Measurements from ENCODE around the gene CHSY1.

The CHSY1 gene

DNA sequence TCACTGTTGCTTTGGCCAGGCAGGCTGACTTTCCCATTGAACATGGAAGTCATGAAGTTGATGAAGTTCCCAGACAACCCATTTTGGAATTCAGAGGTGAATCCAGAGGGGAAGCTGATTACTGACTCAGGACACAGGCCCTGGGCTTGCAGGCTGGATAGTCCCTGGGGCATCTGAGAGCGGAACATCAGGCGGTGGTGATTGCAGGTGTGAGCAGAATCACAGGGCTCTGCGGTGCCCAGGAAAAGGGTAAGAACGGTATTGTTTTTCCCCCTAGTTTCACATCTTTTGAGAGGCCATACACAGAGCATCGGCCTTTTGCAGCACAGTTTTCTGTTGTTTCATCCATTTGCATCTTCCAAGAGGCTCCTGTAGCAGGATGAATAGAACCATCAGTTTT lies 104.7 kb downstream of the CHSY1 start:
- TF ChIP-seq CTCF (conservative IDR thresholded peaks at IDR 0.05) (no peak), ZFX (IDR thresholded peaks at IDR 0.05) (no peak)
- no peak overlapping the region for H3K27ac ChIP-seq

- no peak overlapping the region for H3K27ac ChIP-seq
- TF ChIP-seq ZFX (IDR thresholded peaks at IDR 0.05) (no peak), CTCF (conservative IDR thresholded peaks at IDR 0.05) (no peak)
Observed at GRCh38 chr15:101146118-101146702, 105.6 kb downstream of the CHSY1 start.

GRCh38 chr15:101145362-101145761 lies 106.5 kb downstream of the CHSY1 start:
- H3K27ac ChIP-seq = no peak overlapping the region
- TF ChIP-seq ZFX (IDR thresholded peaks at IDR 0.05) (no peak), CTCF (conservative IDR thresholded peaks at IDR 0.05) (no peak)

GRCh38 chr15:101143321-101143720 lies 108.5 kb downstream of the CHSY1 start:
- no peak for TF ChIP-seq CTCF (conservative IDR thresholded peaks at IDR 0.05)
- TF ChIP-seq ZFX (IDR thresholded peaks at IDR 0.05) = no peak
- H3K27ac ChIP-seq = no peak overlapping the region

GRCh38 chr15:101142711-101143110 lies 109.1 kb downstream of the CHSY1 start:
- no peak overlapping the region for H3K27ac ChIP-seq
- no peak for TF ChIP-seq ZFX (IDR thresholded peaks at IDR 0.05)
- TF ChIP-seq CTCF (conservative IDR thresholded peaks at IDR 0.05) = no peak

DNA sequence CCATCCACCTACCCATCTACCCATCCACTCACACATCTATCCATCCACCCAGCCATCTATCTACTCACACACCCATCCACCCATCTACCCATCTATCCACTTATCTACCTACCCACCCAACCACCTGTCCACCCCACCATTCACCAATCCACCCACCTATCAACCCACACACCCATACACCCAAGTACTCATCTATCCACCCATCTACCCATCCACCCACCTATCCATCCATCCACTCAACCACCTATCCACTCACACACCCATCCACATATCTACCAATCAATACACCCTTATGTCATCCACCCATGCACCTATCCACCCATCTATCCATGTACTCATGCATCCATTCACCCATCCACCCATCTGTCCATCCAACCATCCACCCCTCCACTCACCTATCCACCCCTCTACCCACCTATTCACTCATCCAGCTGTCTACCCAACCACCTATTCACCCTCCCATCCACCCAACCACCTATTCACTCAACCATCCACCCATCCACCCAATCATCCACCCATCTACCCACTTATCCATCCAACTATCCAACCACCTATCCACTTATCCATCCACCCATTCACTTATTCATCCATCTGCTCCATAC lies 109.8 kb downstream of the CHSY1 start:
- no peak for TF ChIP-seq ZFX (IDR thresholded peaks at IDR 0.05)
- no peak for TF ChIP-seq CTCF (conservative IDR thresholded peaks at IDR 0.05)
- no peak overlapping the region for H3K27ac ChIP-seq

DNA sequence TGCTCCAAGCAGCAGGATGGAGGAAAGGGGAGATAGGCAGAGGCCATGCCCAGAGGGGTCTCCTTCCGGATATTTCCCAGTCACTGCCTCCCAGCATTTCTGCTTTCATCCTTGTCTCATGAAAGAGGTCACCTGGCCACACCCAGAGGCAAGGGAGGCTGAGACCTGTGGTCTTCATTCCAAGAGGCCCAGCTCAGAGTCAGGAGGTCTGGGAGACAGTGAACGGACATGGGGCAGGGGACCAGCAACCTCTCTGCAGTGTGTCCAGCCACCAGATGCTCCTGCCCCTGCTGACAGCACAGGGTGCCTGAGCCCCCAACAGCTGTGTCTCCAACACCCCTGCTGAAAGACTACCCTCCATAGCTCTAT lies 111.2 kb downstream of the CHSY1 start:
- H3K27ac ChIP-seq = no peak overlapping the region

More for the DNA sequence above, 111.2 kb downstream of the CHSY1 start:
- TF ChIP-seq CTCF (conservative IDR thresholded peaks at IDR 0.05) (no peak), ZFX (IDR thresholded peaks at IDR 0.05) (no peak)
